A549 (cell line): Measurements from ENCODE around the gene TMEM182. TPM values are rescaled to one million over a fixed set of nuclear protein-coding genes. Genes with fewer than 3 reads are reported as not detected.

Experiments
- ATAC-seq, 2 experiments: fragments of 200-7000 bp in 1 of 2; fragments of >200 bp in 1 of 2; cut with Nextera tagmentation in 1 of 2; cut with Tn5 transposase in 1 of 2; 3 replicates each; pipeline versions ENCODE4 v1.8.0 to v1.9.1; 2018 to 2020; ENCODE audit warnings: mild to moderate bottlenecking in 1 of 2, moderate library complexity in 1 of 2
- CTCF ChIA-PET: fragments of 300-600 bp; sonication (Branson Sonifier 250); formaldehyde crosslinking; extraction: SDS; loops from one replicate; lab custom pipeline; 2021; ENCODE audit warnings: antibody characterized with exemption, inconsistent platforms; lab: Yijun Ruan, JAX
- POLR2A ChIA-PET: fragments of 350-600 bp; formaldehyde crosslinking; extraction: SDS; loops from one replicate; lab custom pipeline; 2021; ENCODE audit warnings: antibody characterized with exemption, inconsistent platforms; lab: Yijun Ruan, JAX
- DNase-seq, 2 experiments: peaks; one replicate each; pipeline versions ENCODE4 v3.0.0 to v3.0.0-alpha.2; 2011 to 2016; ENCODE audit warnings: low read depth in 1 of 2, low spot score in 1 of 2
- FAIRE-seq: peaks from 2 replicates; lab custom pipeline; 2011; peaks lifted over from hg19 to GRCh38; lab: Jason Lieb, UNC
- H3K27ac ChIP-seq, 2 experiments: fragments of >200 bp; sonication (Bioruptor Twin); formaldehyde crosslinking; 3 replicates each; pipeline ENCODE4 v1.5.1; 2016 to 2017
- H3K4me1 ChIP-seq: fragments of >200 bp; sonication (Bioruptor Twin); formaldehyde crosslinking; 3 replicates; pipeline ENCODE4 v1.6.1; 2016
- H3K4me2 ChIP-seq: fragments of >200 bp; sonication (Bioruptor Twin); formaldehyde crosslinking; 3 replicates; pipeline ENCODE4 v1.6.1; 2016
- H3K4me3 ChIP-seq: fragments of >200 bp; sonication (Bioruptor Twin); formaldehyde crosslinking; 3 replicates; pipeline ENCODE4 v1.5.1; 2016
- H3K9me3 ChIP-seq: fragments of >200 bp; sonication (Bioruptor Twin); formaldehyde crosslinking; 3 replicates; pipeline ENCODE4 v1.6.1; 2016
- CBX2 ChIP-seq: fragments of 200-600 bp; sonication (generic); IDR thresholded peaks from 2 replicates; pipeline ENCODE4 v1.6.1; 2016; ENCODE audit warnings: low read depth, mild to moderate bottlenecking, borderline replicate concordance
- CEBPB ChIP-seq, 2 experiments: fragments of >200 bp in 1 of 2; sonication (Bioruptor Twin) in 1 of 2; formaldehyde crosslinking in 1 of 2; IDR thresholded peaks; 2 replicates each; pipeline ENCODE4 v1.6.1; 2012 to 2016
- E2F6 ChIP-seq: IDR thresholded peaks from 2 replicates; pipeline ENCODE4 v1.6.1; 2012; ENCODE audit warnings: low read depth, borderline replicate concordance
- ELK1 ChIP-seq: fragments of 150-350 bp; IDR thresholded peaks from 2 replicates; pipeline ENCODE4 v1.6.1; 2014; ENCODE audit warnings: low read depth, mild to moderate bottlenecking, low read length
- FOSB ChIP-seq: fragments of 250-450 bp; sonication (Bioruptor Pico); IDR thresholded peaks from 2 replicates; pipeline ENCODE4 v1.5.0; 2020; ENCODE audit warnings: mild to moderate bottlenecking, moderate library complexity
- GATA3 ChIP-seq: IDR thresholded peaks from 2 replicates; pipeline ENCODE4 v1.6.1; 2012; ENCODE audit warnings: borderline replicate concordance
- HDAC2 ChIP-seq: fragments of 200-600 bp; sonication (generic); IDR thresholded peaks from 2 replicates; pipeline ENCODE4 v1.6.1; 2016
- HOXA7 ChIP-seq: fragments of 250-450 bp; sonication (Bioruptor Pico); IDR thresholded peaks from 2 replicates; pipeline ENCODE4 v1.5.0; 2020; ENCODE audit warnings: mild to moderate bottlenecking, moderate library complexity
- HOXB5 ChIP-seq: fragments of 250-450 bp; sonication (Bioruptor Pico); IDR thresholded peaks from 2 replicates; pipeline ENCODE4 v1.5.0; 2020; ENCODE audit warnings: mild to moderate bottlenecking, moderate library complexity
- KDM5A ChIP-seq: fragments of 200-600 bp; sonication (generic); IDR thresholded peaks from 2 replicates; pipeline ENCODE4 v1.6.1; 2016; ENCODE audit warnings: antibody characterized with exemption, mild to moderate bottlenecking
- NFE2L2 ChIP-seq: fragments of 150-350 bp; conservative IDR thresholded peaks from 2 replicates; pipeline ENCODE4 v1.6.1; 2014; ENCODE audit warnings: low read length
- NPAS2 ChIP-seq: fragments of 250-450 bp; sonication (Bioruptor Pico); IDR thresholded peaks from 2 replicates; pipeline ENCODE4 v1.8.0; 2022; ENCODE audit warnings: mild to moderate bottlenecking, moderate library complexity, borderline replicate concordance
- NR3C1 ChIP-seq: fragments of >200 bp; sonication (Bioruptor Twin); formaldehyde crosslinking; IDR thresholded peaks from 3 replicates; pipeline ENCODE4 v1.6.1; 2017
- PHF8 ChIP-seq: fragments of 200-600 bp; sonication (generic); IDR thresholded peaks from 2 replicates; pipeline ENCODE4 v1.6.1; 2016; ENCODE audit warnings: low read depth, mild to moderate bottlenecking, antibody characterized with exemption, moderate library complexity, borderline replicate concordance
- RAD21 ChIP-seq, 2 experiments: fragments of >200 bp in 1 of 2; sonication (Bioruptor Twin) in 1 of 2; formaldehyde crosslinking in 1 of 2; IDR thresholded peaks in 1 of 2; conservative IDR thresholded peaks in 1 of 2; 2 replicates in 1 of 2; 3 replicates in 1 of 2; pipeline ENCODE4 v1.6.1; 2012 to 2018; ENCODE audit warnings: inconsistent platforms in 1 of 2
- RCOR1 ChIP-seq: fragments of 150-350 bp; IDR thresholded peaks from 2 replicates; pipeline ENCODE4 v1.6.1; 2014; ENCODE audit warnings: antibody characterized with exemption, low read length, low read depth
- REST ChIP-seq: fragments of 200-600 bp; sonication (generic); IDR thresholded peaks from 2 replicates; pipeline ENCODE4 v1.6.1; 2016; ENCODE audit warnings: antibody characterized with exemption, mild to moderate bottlenecking, moderate library complexity
- SMC3 ChIP-seq: fragments of >200 bp; sonication (Bioruptor Twin); formaldehyde crosslinking; IDR thresholded peaks from 3 replicates; pipeline ENCODE4 v1.6.1; 2018; ENCODE audit warnings: inconsistent platforms
- SREBF2 ChIP-seq: fragments of 450-650 bp; IDR thresholded peaks from 2 replicates; pipeline ENCODE4 v1.6.1; 2014; ENCODE audit warnings: mild to moderate bottlenecking, moderate library complexity
- TFCP2L1 ChIP-seq: fragments of 250-450 bp; sonication (Bioruptor Pico); IDR thresholded peaks from 2 replicates; pipeline ENCODE4 v1.5.0; 2021; ENCODE audit warnings: mild to moderate bottlenecking
- TP53 ChIP-seq: fragments of 250-450 bp; sonication (Bioruptor Pico); IDR thresholded peaks from 2 replicates; pipeline ENCODE4 v1.5.0; 2021; ENCODE audit warnings: mild to moderate bottlenecking, moderate library complexity
- USF2 ChIP-seq: fragments of 450-650 bp; IDR thresholded peaks from 2 replicates; pipeline ENCODE4 v1.6.1; 2014; ENCODE audit warnings: antibody characterized with exemption
- ZFP36 ChIP-seq: fragments of 450-650 bp; IDR thresholded peaks from 2 replicates; pipeline ENCODE4 v1.6.1; 2014; ENCODE audit warnings: borderline replicate concordance; ENCODE audit not compliant: partially characterized antibody
- ZSCAN20 ChIP-seq: fragments of 250-450 bp; sonication (Bioruptor Pico); IDR thresholded peaks from 2 replicates; pipeline ENCODE4 v1.8.0; 2022; ENCODE audit warnings: mild to moderate bottlenecking, moderate library complexity
- WGBS: methylation state at CpG from one replicate; pipeline ENCODE4 v1.1.6; 2017; ENCODE audit errors: missing lambda C conversion rate; 5-methylcytosine and 5-hydroxymethylcytosine counted together
- polyA plus RNA-seq, 4 experiments: library from polyadenylated mRNA; depleted of rRNA in 3 of 4; stranded (reverse); fragments of >200 nt; fragmentation: RNase III in 1 of 4; extraction: RNeasy Plus Mini Kit Qiagen cat#74134 plus additional on column Dnase treatment in 1 of 4; gene quantifications; 2 replicates in 3 of 4; 3 replicates in 1 of 4; pipeline ENCODE4 v1.2.3, GENCODE V29; 2011 to 2017

TMEM182 gene
- polyA plus RNA-seq, 2 of the 4 experiments (the other 2 are of a cell fraction), result 5.3 to 13.1 TPM

GRCh38 chr2:102782187-102782586, 20.4 kb downstream of the TMEM182 start:
- Histone ChIP-seq H3K4me3 (no peak overlapping the region), H3K4me1 (no peaks in the 10 kb centered on the region), H3K4me2 (no peak overlapping the region), H3K27ac (no peak overlapping the region), H3K9me3 (no peaks in the 10 kb centered on the region)
- 97% methylated on average over 2 of the region's 2 CpGs for WGBS
- POLR2A ChIA-PET, result no interaction called here
- FAIRE-seq, result no peak
- DNase-seq, result no peak
- no peak for TF ChIP-seq ZFP36
- no peak for TF ChIP-seq NFE2L2
- no peak for TF ChIP-seq USF2
- TF ChIP-seq SREBF2, result no peak
- no peak for TF ChIP-seq GATA3
- TF ChIP-seq REST, result no peak
- CTCF ChIA-PET, result interaction anchor here (1.5 kb wide), 1 partner anchor 28 kb away, joined by 3 read pairs; no protein-coding TSS in a partner anchor
- ATAC-seq, result no peak

- no peak for FAIRE-seq
- Histone ChIP-seq H3K27ac (no peak overlapping the region), H3K4me1 (no peaks in the 10 kb centered on the region), H3K9me3 (no peaks in the 10 kb centered on the region), H3K4me2 (no peak overlapping the region), H3K4me3 (no peak overlapping the region)
- TF ChIP-seq PHF8, result no peak
- DNase-seq, result no peak
- ChIA-PET POLR2A (no interaction called here), CTCF (interaction anchor here (1.5 kb wide), 1 partner anchor 29 kb away, joined by 3 read pairs; no protein-coding TSS in a partner anchor)
- 84% methylated on average over 1 of the region's 1 CpG for WGBS
- no peak for ATAC-seq
Measured at GRCh38 chr2:102782933-102783332, 21.1 kb downstream of the TMEM182 start.

- ChIA-PET POLR2A (no interaction called here), CTCF (interaction anchor here (0.6 to 1.0 kb wide), 3 partner anchors 22 to 1629 kb away, joined by 3 to 4 read pairs (median 3); no protein-coding TSS in a partner anchor)
- 60% methylated on average over 7 of the region's 7 CpGs for WGBS
- Histone ChIP-seq H3K9me3 (no peaks in the 10 kb centered on the region), H3K4me3 (no peak overlapping the region), H3K27ac (no peak overlapping the region), H3K4me2 (no peak overlapping the region), H3K4me1 (no peaks in the 10 kb centered on the region)
- ATAC-seq, result no peak
- no peak for DNase-seq
- TF ChIP-seq E2F6, result no peak
- no peak for TF ChIP-seq TFCP2L1
- no peak for TF ChIP-seq FOSB (CRISPR knock-in tag)
- TF ChIP-seq NPAS2 (CRISPR knock-in tag), result no peak
- no peak for TF ChIP-seq HOXB5
- FAIRE-seq, result no peak
Measured at GRCh38 chr2:102783506-102784183, 21.8 kb downstream of the TMEM182 start.

GRCh38 chr2:102784940-102785339, 23.1 kb downstream of the TMEM182 start:
- Histone ChIP-seq H3K4me2 (no peak overlapping the region), H3K27ac (no peak overlapping the region), H3K4me3 (no peak overlapping the region), H3K9me3 (no peaks in the 10 kb centered on the region), H3K4me1 (no peaks in the 10 kb centered on the region)
- POLR2A ChIA-PET, result no interaction called here
- WGBS, result 75% methylated on average over 3 of the region's 3 CpGs
- FAIRE-seq (no peak), DNase-seq (no peak), ATAC-seq (no peak)
- CTCF ChIA-PET, result interaction anchor here (0.6 kb wide), 1 partner anchor 31 kb away, joined by 3 read pairs; no protein-coding TSS in a partner anchor
- TF ChIP-seq KDM5A, result no peak
- no peak for TF ChIP-seq RCOR1
- TF ChIP-seq SMC3, result no peak
- no peak for TF ChIP-seq HDAC2
- no peak for TF ChIP-seq SREBF2
- no peak for TF ChIP-seq CEBPB (IDR thresholded peaks at IDR 0.05)
- no peak for TF ChIP-seq TP53 (CRISPR knock-in tag)
- no peak for TF ChIP-seq ELK1
- no peak for TF ChIP-seq ZSCAN20 (CRISPR knock-in tag)
- no peak for TF ChIP-seq NR3C1
- TF ChIP-seq HOXB5, result no peak
- TF ChIP-seq E2F6, result no peak
- TF ChIP-seq HOXA7 (CRISPR knock-in tag), result no peak
- no peak for TF ChIP-seq RAD21 (conservative IDR thresholded peaks at IDR 0.05 in 1 of 2, IDR thresholded peaks at IDR 0.05 in 1 of 2)
- TF ChIP-seq CBX2, result no peak
